HFFc6 (cell line): ENCODE data around the gene TIGD1. TPM values are rescaled to one million over a fixed set of nuclear protein-coding genes. Genes with fewer than 3 reads are reported as not detected.

ENCODE experiments used
- DNase-seq: peaks from one replicate; pipeline ENCODE4 v3.0.0-alpha.2; 2018
- H3K27ac Mint-ChIP-seq: 2 replicates; pipeline ENCODE4 v1.8.0; 2020; ENCODE audit warnings: mild to moderate bottlenecking, mixed read lengths
- H3K27me3 Mint-ChIP-seq: 2 replicates; pipeline ENCODE4 v1.8.0; 2021; ENCODE audit warnings: mild to moderate bottlenecking, moderate library complexity, mixed read lengths; ENCODE audit not compliant: insufficient read depth
- H3K36me3 Mint-ChIP-seq: 2 replicates; pipeline ENCODE4 v1.8.0; 2021; ENCODE audit warnings: low read depth, mixed read lengths
- H3K4me1 Mint-ChIP-seq: 2 replicates; pipeline ENCODE4 v1.8.0; 2020; ENCODE audit warnings: low read depth, mixed read lengths
- H3K4me3 Mint-ChIP-seq: 2 replicates; pipeline ENCODE4 v1.8.0; 2020; ENCODE audit warnings: mild to moderate bottlenecking, moderate library complexity, mixed read lengths
- H3K9me3 Mint-ChIP-seq: 2 replicates; pipeline ENCODE4 v1.8.0; 2020; ENCODE audit warnings: mild to moderate bottlenecking, mixed read lengths
- CTCF ChIP-seq: fragments of 200-600 bp; sonication (generic); IDR thresholded peaks from 2 replicates; pipeline ENCODE4 v1.5.0; 2021; ENCODE audit warnings: antibody characterized with exemption, mild to moderate bottlenecking
- total RNA-seq, 6 experiments: library from RNA; stranded (reverse); fragmentation: NEBNext Ultra II Directional; extraction: Animal tissue kit (Norgen Biotek cat#: 25700); gene quantifications; 2 replicates in 1 of 6; 3 replicates in 5 of 6; pipeline ENCODE4 v1.2.3, GENCODE V29; 2021

The TIGD1 gene
- total RNA-seq, 6 experiments from 2014 or later: 2.9 to 3.7 (median 3.1) TPM

DNA sequence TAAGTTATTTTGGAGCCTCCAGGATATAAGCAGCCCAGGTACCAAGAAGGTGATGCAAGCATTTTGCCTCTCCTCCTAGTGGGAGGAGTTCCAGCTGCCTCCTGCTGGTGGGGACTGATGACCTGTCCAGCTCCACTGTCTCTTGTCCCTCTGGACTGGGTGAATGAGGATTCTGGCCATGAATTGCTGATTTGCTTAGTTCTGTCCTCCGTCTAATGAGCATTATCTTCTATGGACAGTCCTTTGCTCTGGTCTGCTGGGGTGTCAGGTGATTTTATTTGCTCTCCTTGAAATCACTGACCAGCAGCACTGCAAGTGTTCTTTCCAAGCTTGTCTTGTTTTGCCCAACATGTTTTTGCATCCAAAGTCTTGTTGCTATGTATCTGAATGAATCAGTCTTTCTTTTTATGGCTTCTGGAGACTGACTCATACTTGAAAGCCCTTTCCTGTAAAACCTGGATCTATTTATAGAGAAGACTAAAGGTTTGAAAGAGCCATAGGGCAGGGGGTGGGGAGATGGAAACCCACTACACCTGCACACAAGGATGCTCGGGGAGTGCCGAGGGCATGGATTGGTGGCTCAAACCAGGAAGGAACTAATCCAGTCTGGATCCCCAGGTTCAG, 42.5 kb upstream of the TIGD1 start:
- Mint-ChIP-seq H3K4me1 (peaks cover 22% of the 10 kb centered on the region), H3K27ac (peak overlapping the region; percentile 97), H3K27me3 (peaks cover 9% of the 10 kb centered on the region), H3K4me3 (peak overlapping the region; percentile 44; the same call in 1 of the 2 replicates), H3K9me3 (no peaks in the 10 kb centered on the region), H3K36me3 (no peaks in the 10 kb centered on the region)
- TF ChIP-seq CTCF: peak; percentile 61
- peak; percentile 96 for DNase-seq

GRCh38 chr2:232588680-232589585, 38.6 kb upstream of the TIGD1 start:
- Mint-ChIP-seq H3K36me3 (peaks cover 8% of the 10 kb centered on the region), H3K27me3 (peaks cover 5% of the 10 kb centered on the region), H3K4me3 (no peak overlapping the region), H3K4me1 (peaks cover 22% of the 10 kb centered on the region), H3K27ac (peak overlapping the region; percentile 2; the same call in 1 of the 2 replicates), H3K9me3 (no peaks in the 10 kb centered on the region)
- TF ChIP-seq CTCF: no peak
- peak; percentile 35 for DNase-seq

GRCh38 chr2:232588031-232588430, 37.7 kb upstream of the TIGD1 start:
- peaks cover 10% of the 10 kb centered on the region for H3K36me3 Mint-ChIP-seq
- DNase-seq: no peak
- peaks cover 2% of the 10 kb centered on the region for H3K27me3 Mint-ChIP-seq
- no peak for TF ChIP-seq CTCF
- no peak overlapping the region for H3K4me3 Mint-ChIP-seq
- H3K9me3 Mint-ChIP-seq: no peaks in the 10 kb centered on the region
- H3K27ac Mint-ChIP-seq: no peak overlapping the region; the same call in 1 of the 2 replicates
- H3K4me1 Mint-ChIP-seq: peaks cover 15% of the 10 kb centered on the region

DNA sequence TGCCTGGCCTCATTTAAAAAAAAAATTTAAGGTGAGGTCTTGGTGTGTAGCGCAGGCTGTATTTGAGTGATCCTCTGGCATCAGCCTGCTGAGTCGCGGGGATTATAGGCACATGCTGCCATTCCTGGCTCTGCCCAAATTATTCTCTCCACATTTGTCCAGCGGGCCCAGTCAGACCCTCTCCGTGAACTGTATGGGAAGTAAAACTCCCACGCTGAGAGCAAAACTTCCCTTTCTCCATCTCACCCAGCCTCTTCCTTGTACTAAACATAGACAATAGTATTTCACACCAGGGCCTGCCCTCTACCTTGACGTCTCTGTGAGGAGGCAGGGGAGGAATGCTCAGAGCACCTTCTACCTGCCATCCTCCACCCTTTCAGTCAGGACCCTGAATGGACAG, 37.2 kb upstream of the TIGD1 start:
- no peak overlapping the region for H3K4me3 Mint-ChIP-seq
- H3K9me3 Mint-ChIP-seq: no peaks in the 10 kb centered on the region
- H3K36me3 Mint-ChIP-seq: peaks cover 10% of the 10 kb centered on the region
- peaks cover 10% of the 10 kb centered on the region for H3K4me1 Mint-ChIP-seq
- peaks cover 2% of the 10 kb centered on the region for H3K27me3 Mint-ChIP-seq
- H3K27ac Mint-ChIP-seq: no peak overlapping the region
- TF ChIP-seq CTCF: no peak
- DNase-seq: no peak

DNA sequence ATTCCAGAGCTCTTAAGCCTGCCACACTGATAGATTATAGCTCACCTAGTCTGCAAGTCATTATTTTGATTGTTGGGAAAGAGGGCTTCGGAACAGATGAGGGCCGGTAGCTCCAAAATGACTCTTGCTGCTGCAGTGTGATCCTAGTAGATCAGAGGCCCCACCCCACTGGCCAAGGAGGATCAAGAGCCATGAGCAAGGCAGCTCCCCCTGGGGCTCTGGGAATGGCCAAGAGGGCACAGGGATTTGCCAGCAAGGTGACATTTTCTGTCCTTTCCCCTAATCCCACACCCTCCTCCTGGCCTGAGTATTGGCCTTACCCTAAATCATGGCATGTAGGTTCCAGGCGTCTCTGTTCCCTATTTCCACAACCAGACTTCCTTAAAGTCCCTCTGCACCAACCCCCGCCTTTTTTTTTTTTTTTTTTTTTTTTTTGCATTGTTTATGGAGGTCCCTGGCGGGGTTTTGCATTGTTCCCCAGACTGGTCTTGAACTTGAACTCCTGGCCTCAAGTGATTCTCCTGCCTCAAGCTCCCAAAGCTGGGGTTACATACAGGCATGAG, 36.7 kb upstream of the TIGD1 start:
- Mint-ChIP-seq H3K27ac (no peak overlapping the region), H3K4me1 (peaks cover 8% of the 10 kb centered on the region), H3K27me3 (peaks cover 2% of the 10 kb centered on the region), H3K36me3 (peaks cover 10% of the 10 kb centered on the region), H3K9me3 (no peaks in the 10 kb centered on the region), H3K4me3 (no peak overlapping the region)
- DNase-seq: no peak
- TF ChIP-seq CTCF: no peak
